CD4-positive, alpha-beta T cell treated with Interleukin-4 for 4 hours (primary cell): ENCODE data around the gene ADAT3.
A peak's percentile ranks its signal among the peaks of the same experiment; 100 is the strongest.

Source experiments
- DNase-seq: peaks from one replicate; pipeline ENCODE4 v3.0.0-alpha.2; 2020

Gene ADAT3

DNA sequence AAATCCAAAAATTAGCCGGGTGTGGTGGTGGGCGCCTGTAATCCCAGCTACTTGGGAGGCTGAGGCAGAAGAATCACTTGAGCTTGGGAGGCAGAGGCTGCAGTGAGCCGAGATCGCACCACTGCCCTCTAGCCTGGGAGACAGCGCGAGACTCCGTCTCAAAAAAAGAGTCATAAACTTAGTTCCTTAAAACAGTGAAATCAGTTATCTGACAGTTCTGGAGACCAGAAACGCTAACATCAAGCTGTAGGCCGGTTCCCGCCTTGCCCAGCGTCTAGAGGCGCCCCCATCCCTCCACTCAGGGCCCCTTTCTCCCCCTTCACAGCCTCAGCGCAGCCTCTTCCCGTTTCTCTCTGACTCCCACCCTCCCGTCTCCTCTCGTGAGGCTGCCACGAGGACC lies 11.9 kb downstream of the ADAT3 start:
- no peak for DNase-seq

DNA sequence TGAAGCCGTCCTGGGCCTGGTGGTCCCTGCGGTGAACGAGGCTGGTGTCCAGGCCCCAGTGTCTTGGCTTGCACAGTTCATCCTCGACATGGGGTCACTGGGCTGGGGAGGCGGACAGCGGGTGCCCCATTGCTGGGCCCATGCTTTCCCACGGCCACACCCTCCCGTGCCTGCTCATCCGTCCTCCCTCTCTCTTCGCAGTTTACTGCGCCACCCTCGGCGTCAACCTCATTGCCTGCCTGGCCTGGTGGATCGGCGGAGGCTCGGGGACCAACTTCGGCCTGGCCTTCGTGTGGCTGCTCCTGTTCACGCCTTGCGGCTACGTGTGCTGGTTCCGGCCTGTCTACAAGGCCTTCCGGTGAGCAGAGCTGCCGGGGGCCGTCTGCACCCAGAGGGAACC lies 12.7 kb downstream of the ADAT3 start:
- DNase-seq: no peak

DNA sequence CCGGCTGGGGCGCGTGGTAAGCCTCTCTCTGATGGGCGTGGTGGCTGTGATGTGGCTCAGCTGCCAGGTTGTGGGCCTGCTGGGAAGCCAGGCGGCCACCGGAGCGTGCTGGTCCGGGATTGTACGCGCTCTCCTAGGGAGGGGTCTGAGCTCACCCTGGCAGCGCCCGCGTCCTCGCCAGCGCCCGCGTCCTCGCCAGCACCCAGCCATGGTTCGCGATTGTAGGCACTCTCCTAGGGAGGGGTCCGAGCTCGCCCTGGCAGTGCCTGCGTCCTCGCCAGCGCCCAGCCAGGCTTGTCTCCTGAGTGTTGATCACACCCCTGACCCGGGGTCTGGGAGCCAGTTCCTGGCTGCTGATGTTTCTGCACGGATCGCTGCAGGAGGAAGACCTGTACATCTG lies 13.8 kb downstream of the ADAT3 start:
- no peak for DNase-seq

DNA sequence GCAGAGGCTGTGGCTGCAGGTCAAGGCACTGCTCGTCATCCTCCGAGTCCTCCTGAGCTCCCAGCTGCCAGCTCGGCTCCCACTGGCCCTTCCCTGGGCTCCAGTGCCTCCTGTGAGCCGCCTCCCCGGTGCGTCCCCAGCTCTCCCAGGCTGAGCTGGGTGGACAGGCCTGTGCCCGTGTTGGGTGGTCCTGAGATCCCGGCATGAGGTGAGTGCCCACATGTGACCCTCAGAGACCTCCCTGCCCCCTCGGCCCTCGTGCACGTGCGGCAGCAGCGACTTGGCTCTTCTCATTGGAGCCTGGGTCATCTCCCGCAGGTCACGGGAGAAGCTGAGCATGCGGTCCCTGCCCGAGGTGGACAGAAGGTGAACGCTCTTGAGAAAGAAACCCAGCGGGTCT lies 15.4 kb downstream of the ADAT3 start:
- no peak for DNase-seq

DNA sequence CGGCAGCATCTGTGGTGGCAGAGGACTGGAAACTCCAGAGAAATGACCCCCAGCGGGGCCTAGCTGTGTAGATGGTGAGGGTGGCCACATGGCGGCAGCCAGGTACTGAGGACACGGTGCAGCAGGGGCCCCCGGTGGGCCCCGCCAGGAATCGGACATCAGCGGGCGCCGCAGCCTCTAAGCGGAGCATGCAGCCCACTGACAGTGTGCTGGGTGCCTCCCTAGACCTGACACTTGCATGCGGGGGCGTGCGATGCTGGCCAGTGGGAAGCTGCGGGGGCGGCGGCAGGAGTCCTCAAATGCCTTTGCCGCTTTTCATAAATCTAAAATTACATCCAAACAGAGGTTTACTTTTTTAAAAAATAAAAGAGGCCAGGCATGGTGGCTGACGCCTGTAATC lies 16.1 kb downstream of the ADAT3 start:
- no peak for DNase-seq

DNA sequence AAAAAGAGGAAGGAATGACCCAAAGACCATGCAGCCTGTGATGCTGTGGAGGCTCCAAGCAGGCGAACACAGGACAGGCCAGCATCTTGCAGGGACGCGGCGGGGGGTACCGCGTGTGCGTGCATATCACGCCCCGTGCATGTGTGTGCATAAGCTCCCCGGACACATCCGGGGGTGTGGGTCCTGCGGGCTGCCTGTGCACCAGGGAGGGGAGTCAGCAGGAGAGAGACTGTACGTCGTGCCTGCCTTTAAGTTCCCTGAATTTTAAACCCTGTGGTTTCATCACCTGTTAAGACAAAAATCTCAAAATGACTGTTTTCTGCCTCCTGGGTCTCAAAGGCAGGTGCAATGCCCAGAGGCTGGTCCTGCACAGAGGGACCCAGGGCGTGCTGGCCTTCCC lies 16.6 kb downstream of the ADAT3 start:
- no peak for DNase-seq

DNA sequence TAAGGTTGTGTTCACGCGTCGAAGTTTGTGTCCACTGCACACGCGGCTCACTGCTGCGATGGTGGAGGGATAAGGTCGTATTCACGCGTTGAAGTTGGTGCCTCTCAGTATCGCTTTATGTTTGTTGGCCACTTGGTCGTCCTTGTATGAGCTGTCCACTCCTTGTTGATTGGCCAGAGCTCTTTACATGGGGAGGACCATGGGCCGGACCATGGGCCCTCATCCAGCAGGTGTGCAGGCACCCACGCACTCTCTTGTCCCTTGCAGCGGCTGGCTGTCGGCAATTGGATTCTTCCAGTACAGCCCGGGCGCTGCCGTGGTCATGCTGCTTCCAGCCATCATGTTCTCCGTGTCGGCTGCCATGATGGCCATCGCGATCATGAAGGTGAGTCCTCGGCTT lies 17.6 kb downstream of the ADAT3 start:
- DNase-seq: no peak

DNA sequence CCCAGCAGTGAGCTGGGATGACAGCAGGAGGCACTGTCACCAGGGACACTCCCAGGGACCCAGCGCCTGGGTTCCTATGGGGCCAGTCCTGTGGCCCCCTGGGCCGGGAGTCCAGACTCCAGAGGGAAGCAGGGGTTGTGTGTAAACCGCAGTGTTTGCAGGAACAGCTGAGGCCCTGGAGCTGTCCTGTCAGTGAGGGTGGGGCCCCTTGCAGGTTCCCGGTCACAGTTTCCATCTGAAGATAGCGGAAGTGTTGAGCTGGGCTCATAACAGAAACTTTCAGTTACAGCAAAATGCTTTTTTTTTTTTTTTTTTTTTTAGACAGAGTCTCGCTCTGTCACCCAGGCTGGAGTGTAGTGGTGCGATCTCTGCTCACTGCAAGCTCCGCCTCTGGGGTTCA lies 18.1 kb downstream of the ADAT3 start:
- peak; percentile 40 for DNase-seq

DNA sequence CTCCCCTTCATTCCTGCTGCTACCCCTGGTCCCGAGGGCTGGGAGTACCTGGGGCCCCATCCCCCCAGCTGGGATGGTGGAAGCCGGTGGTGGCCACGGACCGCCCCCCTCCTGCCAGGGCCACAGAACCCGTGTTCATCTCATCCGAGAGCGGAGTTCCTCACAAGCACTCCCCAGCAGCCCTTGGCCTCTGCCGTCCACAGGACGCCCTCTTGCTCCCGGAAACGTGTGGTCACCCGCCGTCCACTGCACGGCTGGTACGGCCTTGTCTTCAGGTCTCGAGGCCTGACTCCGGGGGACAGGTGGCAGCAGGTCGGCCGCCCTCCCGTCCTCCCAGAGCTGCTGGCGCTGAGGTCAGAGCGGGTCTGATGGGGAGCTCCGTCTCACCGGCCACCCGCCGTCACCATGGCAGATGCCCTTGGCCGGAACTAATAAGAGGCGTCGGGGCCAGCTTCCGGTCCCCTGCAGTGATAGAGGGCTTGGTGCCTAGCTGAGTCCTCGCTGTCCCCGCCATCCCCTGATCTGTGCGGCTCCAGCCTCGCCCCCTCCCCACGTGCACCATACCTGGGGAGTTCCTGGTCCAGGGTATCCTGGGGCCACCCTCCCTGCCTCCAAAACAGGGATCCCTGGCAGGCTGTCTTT lies 19.2 kb downstream of the ADAT3 start:
- no peak for DNase-seq

DNA sequence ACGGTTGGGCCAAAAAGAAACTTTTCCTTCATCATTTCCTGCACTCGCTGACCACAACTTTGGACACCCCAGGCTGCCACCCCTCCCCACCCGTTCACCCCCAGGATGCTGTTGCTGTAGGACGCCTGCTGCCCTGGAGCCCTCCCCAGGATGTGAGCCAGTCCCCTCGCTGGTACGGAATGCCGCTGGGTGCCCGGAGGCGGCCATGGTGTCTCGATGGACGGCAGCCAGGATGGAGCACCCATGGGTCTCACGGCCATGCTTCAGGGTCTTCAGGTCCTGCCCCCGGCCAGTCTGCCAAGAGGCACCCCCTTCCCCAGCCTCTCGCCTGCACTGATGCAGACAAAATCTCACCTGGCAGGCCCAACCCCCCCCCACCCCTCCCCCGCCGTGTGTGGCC lies 20.3 kb downstream of the ADAT3 start:
- no peak for DNase-seq

DNA sequence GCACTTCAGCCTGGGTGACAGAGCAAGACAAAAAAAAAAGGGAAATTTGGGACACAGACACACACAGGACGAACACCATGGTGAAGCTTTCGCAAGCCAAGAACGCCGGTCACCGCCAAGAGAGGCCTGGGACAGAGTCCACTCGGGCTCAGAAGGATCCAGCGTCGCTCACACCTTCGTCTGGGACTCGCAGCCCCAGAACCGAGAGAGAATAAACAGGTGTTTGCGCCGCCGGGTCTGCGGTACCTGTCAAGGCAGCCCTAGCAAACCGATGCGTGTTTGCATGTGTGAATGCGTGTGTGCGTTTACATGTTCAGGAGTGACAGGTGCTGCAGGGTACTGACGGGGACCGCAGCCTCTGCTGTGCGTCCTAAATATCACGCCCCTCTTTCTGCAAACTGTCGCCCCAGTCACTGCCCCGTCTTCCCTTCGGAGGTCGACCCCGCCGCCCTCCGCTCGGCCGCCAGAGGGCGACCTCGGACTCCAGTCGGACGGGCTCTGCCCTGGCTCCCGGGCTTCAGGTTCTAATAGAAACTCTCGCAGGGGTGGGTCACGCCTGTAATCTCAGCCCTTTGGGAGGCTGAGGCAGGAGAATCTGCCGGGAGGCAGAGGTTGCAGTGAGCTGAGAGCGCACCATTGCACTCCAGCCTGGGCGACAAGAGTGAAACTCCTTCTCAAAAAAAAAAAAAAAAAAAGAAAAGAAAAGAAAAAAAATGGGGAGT lies 24.0 kb downstream of the ADAT3 start:
- peak; percentile 76 for DNase-seq

DNA sequence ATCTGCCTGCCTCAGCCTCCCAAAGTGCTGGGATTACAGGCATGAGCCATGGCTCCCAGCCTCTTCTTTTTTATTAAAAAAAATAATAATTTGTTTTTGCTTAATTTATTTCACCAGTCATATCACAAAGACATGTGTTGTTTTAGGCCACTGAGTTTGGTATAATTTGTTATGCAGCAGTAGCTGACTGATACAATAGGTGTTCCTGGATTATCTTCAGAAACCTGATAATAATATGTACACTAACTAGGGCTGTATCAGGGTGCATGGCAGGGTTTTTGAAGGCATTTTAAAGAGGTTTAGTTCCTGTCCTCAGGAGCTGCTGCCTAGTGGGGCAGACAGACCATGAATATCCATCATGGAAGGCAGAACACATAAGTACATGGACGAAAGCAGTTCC lies 26.2 kb downstream of the ADAT3 start:
- no peak for DNase-seq

DNA sequence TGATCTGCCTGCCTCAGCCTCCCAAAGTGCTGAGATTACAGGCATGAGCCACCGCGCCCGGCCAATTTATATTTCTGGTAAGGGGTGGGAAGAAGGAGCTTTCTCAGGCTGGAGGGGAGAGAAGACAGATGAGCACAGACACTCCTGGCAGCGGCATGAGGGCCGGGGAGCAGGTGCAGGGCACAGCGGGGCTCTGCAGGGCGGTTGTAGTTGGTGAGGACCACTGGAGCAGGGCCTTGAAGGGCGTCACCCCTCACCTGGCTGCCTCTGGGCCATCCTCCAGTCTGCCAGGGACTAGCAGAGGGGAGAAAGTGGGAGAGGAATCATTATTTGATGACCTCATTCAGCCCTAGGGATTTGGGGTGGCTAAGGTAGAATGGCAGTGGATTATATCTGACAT lies 27.2 kb downstream of the ADAT3 start:
- DNase-seq: no peak

DNA sequence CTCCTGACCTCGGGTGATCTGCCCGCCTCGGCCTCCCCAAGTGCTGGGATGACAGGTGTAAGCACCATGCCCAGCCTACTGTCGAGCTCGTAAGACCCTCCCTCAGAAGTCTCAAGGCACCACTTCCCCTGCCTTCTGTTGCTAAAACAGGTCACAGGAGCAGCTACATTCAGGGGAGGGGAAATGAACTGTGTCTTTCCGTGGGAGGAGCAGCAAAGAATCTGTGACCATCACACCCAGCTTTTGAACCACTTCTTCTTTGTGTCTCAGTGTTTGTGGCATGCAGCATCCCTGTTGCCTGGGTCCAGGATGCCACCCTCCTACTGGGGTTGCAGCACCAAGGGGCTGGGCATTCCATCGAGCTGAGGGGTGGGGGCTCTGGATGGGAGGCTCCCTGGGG lies 28.0 kb downstream of the ADAT3 start:
- no peak for DNase-seq

DNA sequence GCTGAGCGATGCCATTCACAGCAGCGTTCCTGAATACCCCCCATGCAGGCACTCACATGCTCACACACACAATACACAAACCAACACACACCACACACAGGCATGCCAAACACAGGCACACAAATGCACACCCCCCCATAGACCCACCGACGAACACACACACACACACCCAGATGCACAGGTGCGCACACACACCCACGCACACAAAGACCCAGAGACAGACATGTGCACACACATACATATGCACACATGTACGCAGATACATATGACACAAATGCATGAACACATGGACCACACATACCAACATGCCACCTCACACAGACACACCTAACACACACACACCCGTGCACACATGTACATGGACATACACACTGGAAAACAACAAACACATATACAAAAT lies 28.7 kb downstream of the ADAT3 start:
- DNase-seq: no peak

DNA sequence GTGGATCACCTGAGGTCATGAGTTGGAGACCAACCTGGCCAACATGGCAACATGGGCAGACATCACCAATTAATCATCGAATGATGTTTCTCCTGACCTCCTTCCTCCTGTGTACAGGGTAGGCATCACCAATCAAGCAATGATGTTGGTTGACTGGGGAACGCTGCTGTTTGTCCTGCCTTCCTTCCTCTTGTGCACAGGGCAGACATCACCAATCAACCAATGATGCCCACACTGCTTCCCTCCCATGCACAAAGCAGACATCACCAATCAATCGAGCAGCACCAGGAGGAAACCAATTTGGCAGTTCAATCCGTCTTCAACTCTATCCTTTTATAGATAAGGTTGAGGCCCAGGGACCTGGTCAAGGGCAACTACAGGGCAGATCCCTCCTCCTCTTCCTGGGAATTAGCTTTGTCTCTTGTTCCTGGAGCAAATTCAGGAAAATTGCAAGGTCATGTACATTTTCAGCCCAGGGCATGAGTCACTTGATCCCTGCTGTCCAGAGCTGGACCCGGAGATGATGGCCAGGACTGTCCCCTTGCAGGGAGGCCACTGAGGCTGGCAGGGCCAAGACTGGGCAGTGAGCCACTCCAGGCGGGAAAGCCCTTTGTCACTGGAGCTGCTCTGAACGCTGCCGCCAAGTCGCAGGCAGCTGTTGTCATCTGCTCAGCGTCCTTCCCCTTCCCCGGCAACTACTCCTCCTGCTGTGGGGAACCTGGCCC lies 30.4 kb downstream of the ADAT3 start:
- DNase-seq: no peak

DNA sequence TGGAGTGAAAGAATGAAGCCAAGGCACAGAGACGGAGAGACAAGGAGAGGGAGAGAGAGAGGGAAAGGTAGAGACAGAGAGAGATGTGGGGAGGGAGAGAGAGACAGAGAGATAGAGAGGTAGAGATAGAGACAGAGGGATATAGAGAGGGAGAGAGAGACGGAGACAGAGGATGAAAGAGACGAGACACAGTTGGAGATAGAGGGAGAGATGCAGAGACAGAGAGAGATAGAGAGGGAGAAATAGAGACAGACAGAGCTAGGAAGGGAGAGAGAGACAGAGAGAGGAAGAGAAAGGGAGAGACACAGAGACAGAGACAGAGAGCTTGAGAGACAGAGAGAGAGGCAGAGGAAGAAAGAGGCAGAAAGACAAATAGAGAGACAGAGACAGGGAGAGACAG lies 31.2 kb downstream of the ADAT3 start:
- no peak for DNase-seq

DNA sequence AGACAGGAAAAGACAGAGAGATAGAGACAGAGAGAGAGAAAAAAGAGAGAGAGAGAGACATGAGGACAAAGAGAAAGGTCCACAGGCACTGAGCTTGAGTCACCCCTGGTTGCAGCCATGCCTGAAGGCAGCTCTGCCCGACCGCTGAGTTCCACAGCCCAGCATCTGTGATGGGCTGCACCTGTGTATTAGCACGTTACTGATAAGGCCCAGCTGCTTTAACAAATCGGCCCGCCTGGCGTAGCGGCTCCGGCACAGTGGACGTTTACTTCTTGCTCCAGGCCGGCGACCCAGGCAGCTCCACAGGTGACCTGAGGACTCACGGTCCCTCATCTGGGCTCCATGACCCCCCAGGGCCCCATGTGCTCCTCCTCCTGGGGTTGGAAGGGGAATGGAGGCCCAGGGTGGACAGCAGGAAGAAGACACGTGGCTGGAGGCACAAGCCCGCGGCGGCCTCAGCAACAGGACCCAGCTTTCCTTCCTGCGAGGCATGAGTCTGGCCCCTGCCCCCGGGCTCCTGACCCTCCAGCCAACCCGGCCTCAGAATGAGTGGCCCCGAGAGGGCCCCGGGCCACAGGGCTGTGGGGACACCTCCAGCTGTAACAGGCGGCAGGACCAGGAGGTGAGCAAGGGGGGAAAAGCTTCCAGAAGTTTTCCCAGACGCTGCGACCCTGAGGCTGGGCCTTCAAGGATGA lies 31.9 kb downstream of the ADAT3 start:
- DNase-seq: no peak

DNA sequence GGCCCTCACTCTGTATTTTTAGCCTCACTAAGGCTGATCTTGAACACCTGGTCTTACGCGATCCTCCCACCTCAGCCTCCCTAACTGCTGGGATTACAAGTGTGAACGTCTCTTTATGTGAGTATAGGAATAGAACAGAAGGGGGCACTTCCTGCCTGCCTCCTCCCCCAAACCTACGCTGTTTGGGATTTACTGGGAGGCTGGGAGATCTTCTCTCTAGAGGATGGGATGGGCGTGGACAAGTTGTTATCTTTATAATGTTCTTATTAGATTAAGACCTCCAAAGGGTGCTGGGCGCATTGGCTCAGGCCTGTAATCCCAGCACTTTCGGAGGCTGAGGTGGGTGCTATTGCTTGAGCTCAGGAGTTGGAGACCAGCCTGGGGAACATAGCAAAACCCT lies 32.9 kb downstream of the ADAT3 start:
- DNase-seq: no peak

DNA sequence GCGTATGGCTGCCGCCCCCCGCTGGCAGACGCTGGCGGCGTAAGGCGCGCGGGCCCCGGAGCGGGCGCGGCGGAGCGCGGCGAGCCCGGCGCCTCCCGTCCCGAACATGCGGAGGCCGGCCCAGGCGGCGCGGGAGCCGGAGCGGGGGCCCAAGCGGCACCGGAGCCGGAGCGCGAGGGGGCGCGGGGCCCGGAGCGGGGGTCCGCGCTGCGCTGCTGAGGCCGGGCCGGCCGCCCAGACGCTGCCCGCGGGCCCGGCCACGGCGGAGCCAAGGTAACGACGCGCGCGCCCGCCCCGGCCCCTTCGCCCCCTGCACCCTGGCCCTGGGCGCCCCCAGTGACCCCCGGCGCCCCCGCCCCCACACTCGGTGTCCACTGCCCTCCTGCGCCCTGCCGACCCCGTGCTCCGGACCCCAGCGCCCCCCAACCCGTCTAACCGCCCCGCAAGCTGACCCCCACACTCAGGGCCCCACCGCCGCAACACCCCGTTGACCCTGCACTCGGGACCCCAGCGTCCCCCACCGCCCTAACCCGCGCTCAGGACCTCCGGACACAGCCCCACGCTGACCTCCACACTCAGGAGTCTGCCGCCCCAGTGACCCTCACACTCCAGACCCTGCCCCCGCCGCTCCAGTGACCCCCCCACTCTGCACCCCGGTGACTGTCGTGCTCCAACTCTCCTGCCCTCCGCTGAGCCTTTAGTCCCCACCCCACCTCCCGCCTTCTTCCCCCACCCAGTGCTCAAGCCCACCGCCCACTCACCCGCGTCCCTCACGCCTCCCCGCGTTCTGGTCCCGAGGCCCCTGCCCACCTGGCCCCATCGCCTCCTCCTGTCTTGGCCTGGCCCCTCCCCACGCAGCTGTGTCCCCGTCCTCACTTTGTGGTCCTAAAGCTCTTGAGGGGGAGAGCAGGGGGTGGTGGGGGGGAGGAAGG lies 36.2 kb downstream of the ADAT3 start, which contains the start of gene CSNK1G2:
TSS of gene CSNK1G2 (plus strand) at position 27 of the 932 bp plus-strand sequence. CDS start 28,601 bp downstream, outside the sequence.
- no peak for DNase-seq

DNA sequence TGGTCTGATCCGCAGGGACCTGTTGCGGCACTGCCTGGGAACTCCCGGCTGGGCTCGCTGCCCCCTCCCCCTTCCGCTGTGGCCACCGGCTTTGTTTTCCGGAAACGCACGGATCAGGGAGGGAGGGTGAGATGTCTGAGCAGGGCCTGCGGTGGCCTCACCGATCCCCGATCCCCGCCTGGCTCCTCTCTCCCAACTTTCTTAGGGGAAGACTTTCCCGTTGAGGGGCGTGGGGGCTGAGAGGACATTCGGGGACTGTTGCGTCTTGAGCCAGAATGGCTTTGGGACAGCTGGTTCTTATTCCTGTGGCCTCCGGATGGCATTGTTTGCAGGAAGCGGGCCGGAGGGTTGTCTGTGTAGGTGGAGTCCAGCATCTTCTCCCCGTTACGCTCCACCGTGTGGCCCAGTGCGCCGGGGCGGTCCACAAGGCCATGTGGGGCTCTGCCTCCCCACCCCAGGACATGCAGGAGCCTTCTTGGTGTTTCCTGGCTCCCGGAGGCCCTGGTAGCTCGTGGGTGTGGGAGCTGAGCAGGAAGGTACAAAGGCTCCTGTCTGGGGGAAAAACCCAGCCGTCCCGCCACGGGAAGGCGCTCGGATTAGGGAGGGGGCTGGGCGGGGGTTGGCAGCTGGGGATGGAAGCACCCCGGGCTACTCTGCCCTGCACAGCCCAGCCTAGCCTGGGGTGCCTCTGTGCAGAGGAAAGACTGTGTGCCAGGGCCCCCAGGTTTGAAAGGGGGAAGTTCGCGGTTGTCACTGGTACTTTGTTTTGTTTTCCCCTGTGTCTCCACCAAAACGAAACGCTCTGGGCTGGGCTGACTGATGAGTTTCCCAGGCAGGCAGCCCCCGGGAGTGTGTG lies 37.1 kb downstream of the ADAT3 start:
- peak; percentile 77 for DNase-seq
